CD4-positive, alpha-beta T cell (primary cell): ENCODE results near the gene ELL2. TPM values are rescaled to one million over a fixed set of nuclear protein-coding genes. Genes with fewer than 3 reads are reported as not detected.

Experiments used
- ATAC-seq: fragments of 200-7000 bp; cut with Tn5 transposase; one replicate; pipeline ENCODE4 v1.10.0; 2022; ENCODE audit warnings: mild to moderate bottlenecking; ENCODE audit not compliant: poor library complexity
- CTCF ChIA-PET: fragments of 350-600 bp; sonication (Branson Sonifier 250); formaldehyde crosslinking; loops from one replicate; lab custom pipeline; 2021; ENCODE audit warnings: antibody characterized with exemption, inconsistent platforms; lab: Charles Lee
- POLR2A ChIA-PET: fragments of 350-600 bp; sonication (Branson Sonifier 250); formaldehyde crosslinking; loops from one replicate; lab custom pipeline; 2021; ENCODE audit warnings: antibody characterized with exemption, inconsistent platforms; lab: Charles Lee
- DNase-seq, 14 experiments: peaks; one replicate each; pipeline ENCODE4 v3.0.0-alpha.2; 2013 to 2020; ENCODE audit warnings: mixed read lengths in 2 of 14
- H3K27ac ChIP-seq, 2 donors: one replicate each; pipeline versions ENCODE4 v1.5.1 to v1.7.0; 2013; ENCODE audit warnings: low read length in 2 of 2, low read depth in 1 of 2, mild to moderate bottlenecking in 1 of 2
- H3K27me3 ChIP-seq, 2 experiments: 1 replicate in 1 of 2; 2 replicates in 1 of 2; pipeline versions ENCODE4 v1.6.1 to v1.7.0; 2013; ENCODE audit warnings: low read length in 2 of 2, control low read depth in 1 of 2, mild to moderate bottlenecking in 1 of 2, moderate library complexity in 1 of 2; ENCODE audit not compliant: insufficient read depth in 2 of 2, control insufficient read depth in 1 of 2
- H3K36me3 ChIP-seq: one replicate; pipeline ENCODE4 v1.6.1; 2013; ENCODE audit warnings: low read length, control low read depth; ENCODE audit not compliant: insufficient read depth
- H3K4me1 ChIP-seq: one replicate; pipeline ENCODE4 v1.6.1; 2013; ENCODE audit warnings: low read length, control low read depth; ENCODE audit not compliant: insufficient read depth
- H3K4me3 ChIP-seq: one replicate; pipeline ENCODE4 v1.5.1; 2013; ENCODE audit warnings: mild to moderate bottlenecking, low read length, moderate library complexity
- H3K9me3 ChIP-seq, 2 experiments: 1 replicate in 1 of 2; 2 replicates in 1 of 2; pipeline versions ENCODE4 v1.6.1 to v1.7.0; 2013; ENCODE audit warnings: low read length in 2 of 2, mild to moderate bottlenecking in 2 of 2, control low read depth in 1 of 2, moderate library complexity in 1 of 2; ENCODE audit not compliant: control insufficient read depth in 1 of 2, insufficient read depth in 1 of 2
- H3K27ac Mint-ChIP-seq: one replicate; pipeline ENCODE4 v1.8.0; 2020; ENCODE audit warnings: mixed read lengths
- H3K27me3 Mint-ChIP-seq: one replicate; pipeline ENCODE4 v1.8.0; 2021; ENCODE audit warnings: mixed read lengths
- H3K36me3 Mint-ChIP-seq: one replicate; pipeline ENCODE4 v1.8.0; 2021; ENCODE audit warnings: low read depth, mixed read lengths
- H3K4me1 Mint-ChIP-seq: one replicate; pipeline ENCODE4 v1.8.0; 2021; ENCODE audit warnings: low read depth, mixed read lengths
- H3K4me3 Mint-ChIP-seq: one replicate; pipeline ENCODE4 v1.8.0; 2020; ENCODE audit warnings: mild to moderate bottlenecking, mixed read lengths
- H3K9me3 Mint-ChIP-seq: one replicate; pipeline ENCODE4 v1.8.0; 2020; ENCODE audit warnings: mixed read lengths
- CTCF ChIP-seq: fragments of 200-600 bp; IDR thresholded peaks from one replicate; pipeline ENCODE4 v1.8.0; 2022; ENCODE audit warnings: antibody characterized with exemption, mild to moderate bottlenecking
- intact Hi-C, 2 experiments: fragments of 100-400 bp; cut with DNase I in 1 of 2; cut with micrococcal nuclease in 1 of 2; formaldehyde crosslinking; loops; one replicate each; pipeline versions ENCODE4 v1.15.1 to v1.9.0; 2023 to 2025; cut with DNase I, micrococcal nuclease
- total RNA-seq, 174 experiments: library from RNA in 2 of 174; stranded (reverse) in 2 of 174; gene quantifications; one replicate each; pipeline ENCODE4 v1.2.3 and lab custom pipeline; 2021 to 2026

Gene ELL2
- total RNA-seq, 2 experiments from 2014 or later: 93.5 to 98.1 TPM

GRCh38 chr5:95858661-95859595, 102.7 kb downstream of the ELL2 start:
- Mint-ChIP-seq H3K9me3 (no peaks in the 10 kb centered on the region), H3K4me1 (peaks cover 42% of the 10 kb centered on the region), H3K4me3 (no peak overlapping the region), H3K36me3 (no peaks in the 10 kb centered on the region), H3K27me3 (peaks cover 13% of the 10 kb centered on the region), H3K27ac (peak overlapping the region; percentile 14)
- CTCF ChIA-PET: interaction anchor here (0.6 to 2.9 kb wide), 17 partner anchors 11 to 855 kb away, joined by 3 to 21 read pairs (median 4); partner anchors contain the start of gene ELL2
- intact Hi-C loops: loop anchor here (1.0 to 2.0 kb wide), 4 partner anchors 102 to 744 kb away; partner anchors contain the start of gene ELL2 (in 1 of the 2)
- POLR2A ChIA-PET: interaction anchor here (0.6 to 1.6 kb wide), 4 partner anchors 10 to 485 kb away, joined by 3 to 5 read pairs (median 3); no protein-coding TSS in a partner anchor
- peak; percentile 98 for TF ChIP-seq CTCF
- Histone ChIP-seq H3K4me3 (no peak overlapping the region), H3K9me3 (no peaks in the 10 kb centered on the region), H3K27me3 (no peaks in the 10 kb centered on the region), H3K36me3 (no peaks in the 10 kb centered on the region), H3K27ac (no peak overlapping the region), H3K4me1 (peaks cover 16% of the 10 kb centered on the region)
- ATAC-seq (peak; percentile 96), DNase-seq (peak; percentile 82 to 94 (median 89))

GRCh38 chr5:95858023-95858461, 103.6 kb downstream of the ELL2 start:
- ChIA-PET CTCF (interaction anchor here (1.1 to 2.9 kb wide), 3 partner anchors 16 to 478 kb away, joined by 3 to 21 read pairs (median 8); no protein-coding TSS in a partner anchor), POLR2A (no interaction called here)
- no peak overlapping the region for H3K4me3 ChIP-seq
- no peak overlapping the region for H3K27ac Mint-ChIP-seq
- peaks cover 13% of the 10 kb centered on the region for H3K27me3 Mint-ChIP-seq
- ATAC-seq (no peak), DNase-seq (no peak)
- H3K27me3 ChIP-seq: no peaks in the 10 kb centered on the region
- H3K4me1 Mint-ChIP-seq: peaks cover 39% of the 10 kb centered on the region
- no peaks in the 10 kb centered on the region for H3K36me3 Mint-ChIP-seq
- peaks cover 14% of the 10 kb centered on the region for H3K4me1 ChIP-seq
- H3K4me3 Mint-ChIP-seq: no peak overlapping the region
- intact Hi-C loops: loop anchor here (1.0 to 2.0 kb wide), 4 partner anchors 103 to 745 kb away; partner anchors contain the start of gene ELL2 (in 1 of the 2)
- H3K9me3 ChIP-seq: no peaks in the 10 kb centered on the region
- no peaks in the 10 kb centered on the region for H3K9me3 Mint-ChIP-seq
- no peaks in the 10 kb centered on the region for H3K36me3 ChIP-seq
- TF ChIP-seq CTCF: no peak
- H3K27ac ChIP-seq: no peak overlapping the region

- ChIA-PET CTCF (interaction anchor here (0.7 to 2.9 kb wide), 3 partner anchors 17 to 479 kb away, joined by 4 to 21 read pairs (median 8); no protein-coding TSS in a partner anchor), POLR2A (no interaction called here)
- ATAC-seq: no peak
- Histone ChIP-seq H3K36me3 (no peaks in the 10 kb centered on the region), H3K9me3 (no peaks in the 10 kb centered on the region), H3K4me3 (no peak overlapping the region), H3K4me1 (peaks cover 8% of the 10 kb centered on the region), H3K27me3 (no peaks in the 10 kb centered on the region), H3K27ac (no peak overlapping the region)
- Mint-ChIP-seq H3K27me3 (peaks cover 13% of the 10 kb centered on the region), H3K36me3 (no peaks in the 10 kb centered on the region), H3K27ac (no peak overlapping the region), H3K4me3 (no peak overlapping the region), H3K9me3 (no peaks in the 10 kb centered on the region), H3K4me1 (peaks cover 32% of the 10 kb centered on the region)
- intact Hi-C loops: no loop called here
- no peak for TF ChIP-seq CTCF
- DNase-seq: no peak
These were observed 104.3 kb downstream of the ELL2 start for GRCh38 chr5:95857185-95857945.
